ENCODE measurements around the gene ETV7.
"Not testable (repeated sequence)": the region's sequence is repeated elsewhere in the genome, so short reads cannot be mapped to it uniquely, and the experiment has no call there.

Gene ETV7

GRCh38 chr6:36414481-36414880 lies 27.0 kb upstream of the ETV7 start:
- no peaks in the 10 kb centered on the region for H3K4me1 ChIP-seq (ENCODE audit: control insufficient read depth, insufficient read depth, low read length)
- H3K27me3 ChIP-seq (ENCODE audit: control insufficient read depth, insufficient read depth, low read length): peaks cover 7% of the 10 kb centered on the region
- no peaks in the 10 kb centered on the region for H3K9me3 ChIP-seq (replicated peaks; ENCODE audit: low read length)
- H3K36me3 ChIP-seq (ENCODE audit: insufficient read depth, low read length): no peaks in the 10 kb centered on the region
- H3K4me3 ChIP-seq (ENCODE audit: low read length): no peak overlapping the region
- no peak overlapping the region for H3K4me2 ChIP-seq (ENCODE audit: low read length)
- H3K9ac ChIP-seq (ENCODE audit: low read depth, low read length): no peak overlapping the region

DNA sequence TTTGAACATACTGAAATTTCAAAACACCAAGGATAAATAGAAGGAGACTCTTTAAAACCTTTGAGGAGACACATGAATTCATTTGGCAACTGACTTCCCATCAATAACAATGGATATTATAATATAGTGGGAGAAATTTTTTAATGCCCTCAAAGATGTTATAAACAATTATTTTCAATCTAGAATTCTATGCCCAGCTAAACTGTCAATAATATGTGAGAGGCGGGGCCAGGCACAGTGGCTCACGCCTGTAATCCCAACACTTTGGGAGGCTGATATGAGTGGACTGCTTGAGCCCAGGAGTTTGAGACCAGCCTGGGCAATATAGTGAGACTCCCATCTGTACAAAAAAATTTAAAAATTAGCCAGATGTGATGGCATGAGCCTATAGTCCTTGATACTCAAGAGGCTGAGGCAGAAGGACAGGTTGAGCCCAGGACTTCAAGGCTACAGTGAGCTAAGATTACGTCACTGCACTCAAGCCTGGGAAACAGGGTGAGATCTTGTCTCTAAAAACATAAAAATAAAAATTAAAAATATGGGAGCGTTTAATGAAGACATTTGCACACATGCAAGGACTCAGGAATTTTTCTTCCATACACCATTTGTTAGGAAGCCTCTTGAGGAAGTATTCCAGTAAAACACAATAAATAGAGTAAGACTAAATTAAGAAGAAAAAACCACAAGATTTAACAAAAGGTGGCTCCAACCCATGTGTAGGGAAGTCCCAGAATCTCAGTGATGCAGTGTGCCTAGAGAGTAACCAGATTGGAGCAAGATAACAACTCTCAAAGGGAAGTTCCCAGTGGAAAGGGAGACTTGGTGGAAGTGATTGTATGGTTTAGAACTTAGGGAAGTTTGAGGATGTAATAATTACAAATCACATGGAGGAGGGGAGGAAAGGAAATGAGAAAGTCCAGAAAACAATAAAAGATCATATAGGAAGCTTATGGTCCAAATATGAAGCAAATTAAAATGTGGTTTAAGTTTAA lies 26.3 kb upstream of the ETV7 start:
- H3K4me1 ChIP-seq (ENCODE audit: control insufficient read depth, insufficient read depth, low read length): no peaks in the 10 kb centered on the region
- H3K4me3 ChIP-seq (ENCODE audit: low read length): no peak overlapping the region
- no peak overlapping the region for H3K4me2 ChIP-seq (ENCODE audit: low read length)
- no peaks in the 10 kb centered on the region for H3K36me3 ChIP-seq (ENCODE audit: insufficient read depth, low read length)
- H3K9ac ChIP-seq (ENCODE audit: low read depth, low read length): no peak overlapping the region
- H3K9me3 ChIP-seq (replicated peaks; ENCODE audit: low read length): no peaks in the 10 kb centered on the region
- peaks cover 14% of the 10 kb centered on the region for H3K27me3 ChIP-seq (ENCODE audit: control insufficient read depth, insufficient read depth, low read length)

GRCh38 chr6:36409718-36410117 lies 22.2 kb upstream of the ETV7 start:
- not testable (repeated sequence) for H3K36me3 ChIP-seq (ENCODE audit: insufficient read depth, low read length); H3K9ac ChIP-seq (ENCODE audit: low read depth, low read length); H3K4me1 ChIP-seq (ENCODE audit: control insufficient read depth, insufficient read depth, low read length); H3K9me3 ChIP-seq (replicated peaks; ENCODE audit: low read length); H3K4me3 ChIP-seq (ENCODE audit: low read length); H3K4me2 ChIP-seq (ENCODE audit: low read length)
- peaks cover 30% of the 10 kb centered on the region for H3K27me3 ChIP-seq (ENCODE audit: control insufficient read depth, insufficient read depth, low read length)

GRCh38 chr6:36404164-36404563 lies 16.7 kb upstream of the ETV7 start:
- H3K4me2 ChIP-seq (ENCODE audit: low read length): no peak overlapping the region
- no peak overlapping the region for H3K9ac ChIP-seq (ENCODE audit: low read depth, low read length)
- no peak overlapping the region for H3K4me3 ChIP-seq (ENCODE audit: low read length)
- peaks cover 41% of the 10 kb centered on the region for H3K27me3 ChIP-seq (ENCODE audit: control insufficient read depth, insufficient read depth, low read length)
- no peaks in the 10 kb centered on the region for H3K36me3 ChIP-seq (ENCODE audit: insufficient read depth, low read length)
- H3K4me1 ChIP-seq (ENCODE audit: control insufficient read depth, insufficient read depth, low read length): no peaks in the 10 kb centered on the region
- no peaks in the 10 kb centered on the region for H3K9me3 ChIP-seq (replicated peaks; ENCODE audit: low read length)

DNA sequence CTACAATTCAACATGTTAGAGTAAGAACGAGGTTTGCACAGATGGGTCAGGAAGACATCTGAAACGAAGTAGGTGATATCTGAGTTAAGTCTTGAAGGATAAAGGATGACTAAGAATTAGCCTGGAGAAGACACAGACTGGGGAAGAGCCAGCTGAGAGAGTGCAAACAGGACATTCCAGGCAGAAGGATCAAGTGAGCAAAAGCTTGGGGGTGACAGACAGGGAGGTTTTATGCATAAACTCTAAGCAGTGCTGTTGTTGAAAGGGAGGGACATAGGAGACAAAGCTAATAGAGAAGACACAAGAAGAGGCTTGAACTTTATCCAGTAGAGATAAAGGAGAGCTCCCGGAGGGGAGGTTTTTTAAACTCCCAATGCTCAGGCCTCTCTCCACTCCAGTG lies 15.0 kb upstream of the ETV7 start:
- no peak overlapping the region for H3K4me3 ChIP-seq (ENCODE audit: low read length)
- no peak overlapping the region for H3K9ac ChIP-seq (ENCODE audit: low read depth, low read length)
- no peaks in the 10 kb centered on the region for H3K4me1 ChIP-seq (ENCODE audit: control insufficient read depth, insufficient read depth, low read length)
- H3K36me3 ChIP-seq (ENCODE audit: insufficient read depth, low read length): no peaks in the 10 kb centered on the region
- no peak overlapping the region for H3K4me2 ChIP-seq (ENCODE audit: low read length)
- no peaks in the 10 kb centered on the region for H3K9me3 ChIP-seq (replicated peaks; ENCODE audit: low read length)
- peaks cover 40% of the 10 kb centered on the region for H3K27me3 ChIP-seq (ENCODE audit: control insufficient read depth, insufficient read depth, low read length)

DNA sequence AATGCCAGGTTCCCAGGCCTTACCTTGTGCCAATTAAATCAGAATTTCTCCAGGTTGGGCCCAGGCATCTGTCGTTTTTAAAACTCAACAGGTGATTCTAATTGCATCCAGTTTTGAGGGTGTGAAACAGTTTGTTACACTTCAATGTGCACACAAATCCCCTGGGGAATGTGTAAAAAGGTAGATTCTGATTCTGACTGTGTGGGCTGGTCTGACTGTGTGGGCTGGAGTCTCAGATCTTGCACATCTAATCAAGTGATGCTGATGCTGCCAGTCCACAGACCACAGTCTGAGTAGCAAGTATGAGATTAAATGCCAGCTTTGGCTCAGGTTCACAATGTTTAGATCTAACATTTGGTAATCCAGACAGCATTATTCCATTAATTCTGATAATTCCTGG lies 12.5 kb upstream of the ETV7 start:
- no peak overlapping the region for H3K4me2 ChIP-seq (ENCODE audit: low read length)
- no peak overlapping the region for H3K4me3 ChIP-seq (ENCODE audit: low read length)
- H3K9ac ChIP-seq (ENCODE audit: low read depth, low read length): no peak overlapping the region
- H3K9me3 ChIP-seq (replicated peaks; ENCODE audit: low read length): no peaks in the 10 kb centered on the region
- no peaks in the 10 kb centered on the region for H3K36me3 ChIP-seq (ENCODE audit: insufficient read depth, low read length)
- H3K27me3 ChIP-seq (ENCODE audit: control insufficient read depth, insufficient read depth, low read length): peaks cover 50% of the 10 kb centered on the region
- H3K4me1 ChIP-seq (ENCODE audit: control insufficient read depth, insufficient read depth, low read length): no peaks in the 10 kb centered on the region

DNA sequence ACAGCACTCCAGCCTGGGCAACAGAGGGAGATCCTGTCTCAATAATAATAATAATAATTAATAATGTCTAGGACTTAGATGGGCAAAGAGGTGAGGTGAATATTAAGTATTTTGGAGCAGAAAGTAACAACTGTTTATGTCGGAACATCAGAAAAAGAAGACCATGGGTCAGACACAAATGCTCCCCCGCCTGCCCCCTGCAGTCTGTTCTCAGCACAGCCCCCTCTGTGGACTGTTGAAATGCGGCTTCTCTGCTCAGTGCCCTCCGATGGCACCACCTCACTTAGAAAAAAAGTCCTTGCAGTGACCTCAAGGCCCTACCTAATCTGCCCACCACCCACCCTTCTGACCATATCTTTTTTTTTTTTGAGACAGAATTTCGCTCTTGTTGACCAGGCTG lies 5.2 kb upstream of the ETV7 start:
- no peak overlapping the region for H3K4me2 ChIP-seq (ENCODE audit: low read length)
- H3K27me3 ChIP-seq (ENCODE audit: control insufficient read depth, insufficient read depth, low read length): peaks cover 70% of the 10 kb centered on the region
- H3K9ac ChIP-seq (ENCODE audit: low read depth, low read length): no peak overlapping the region
- no peaks in the 10 kb centered on the region for H3K36me3 ChIP-seq (ENCODE audit: insufficient read depth, low read length)
- no peak overlapping the region for H3K4me3 ChIP-seq (ENCODE audit: low read length)
- H3K9me3 ChIP-seq (replicated peaks; ENCODE audit: low read length): no peaks in the 10 kb centered on the region
- H3K4me1 ChIP-seq (ENCODE audit: control insufficient read depth, insufficient read depth, low read length): no peaks in the 10 kb centered on the region

- no peak overlapping the region for H3K4me3 ChIP-seq (ENCODE audit: low read length)
- peaks cover 64% of the 10 kb centered on the region for H3K27me3 ChIP-seq (ENCODE audit: control insufficient read depth, insufficient read depth, low read length)
- peaks cover 12% of the 10 kb centered on the region for H3K4me1 ChIP-seq (ENCODE audit: control insufficient read depth, insufficient read depth, low read length)
Measured at GRCh38 chr6:36389353-36389752, 1.9 kb upstream of the ETV7 start.

GRCh38 chr6:36386495-36387439 lies 702 bp downstream of the ETV7 start:
- Histone ChIP-seq H3K4me2 (ENCODE audit: low read length) (peak overlapping the region; percentile 97), H3K4me3 (ENCODE audit: low read length) (peak overlapping the region; percentile 78), H3K9me3 (replicated peaks; ENCODE audit: low read length) (no peaks in the 10 kb centered on the region), H3K4me1 (ENCODE audit: control insufficient read depth, insufficient read depth, low read length) (peaks cover 12% of the 10 kb centered on the region), H3K36me3 (ENCODE audit: insufficient read depth, low read length) (no peaks in the 10 kb centered on the region), H3K27me3 (ENCODE audit: control insufficient read depth, insufficient read depth, low read length) (peaks cover 60% of the 10 kb centered on the region), H3K9ac (ENCODE audit: low read depth, low read length) (peak overlapping the region; percentile 70)

More at GRCh38 chr6:36389353-36389752, 1.9 kb upstream of the ETV7 start:
- Histone ChIP-seq H3K4me2 (ENCODE audit: low read length) (no peak overlapping the region), H3K9ac (ENCODE audit: low read depth, low read length) (no peak overlapping the region), H3K9me3 (replicated peaks; ENCODE audit: low read length) (no peaks in the 10 kb centered on the region), H3K36me3 (ENCODE audit: insufficient read depth, low read length) (no peaks in the 10 kb centered on the region)

GRCh38 chr6:36384095-36384494 lies 3.4 kb downstream of the ETV7 start:
- Histone ChIP-seq H3K27me3 (ENCODE audit: control insufficient read depth, insufficient read depth, low read length) (peaks cover 54% of the 10 kb centered on the region), H3K36me3 (ENCODE audit: insufficient read depth, low read length) (no peaks in the 10 kb centered on the region)

GRCh38 chr6:36383606-36384005 lies 3.9 kb downstream of the ETV7 start:
- H3K27me3 ChIP-seq (ENCODE audit: control insufficient read depth, insufficient read depth, low read length): peaks cover 55% of the 10 kb centered on the region
- H3K4me2 ChIP-seq (ENCODE audit: low read length): no peak overlapping the region
- no peak overlapping the region for H3K4me3 ChIP-seq (ENCODE audit: low read length)
- no peak overlapping the region for H3K9ac ChIP-seq (ENCODE audit: low read depth, low read length)
- no peaks in the 10 kb centered on the region for H3K36me3 ChIP-seq (ENCODE audit: insufficient read depth, low read length)
- no peaks in the 10 kb centered on the region for H3K9me3 ChIP-seq (replicated peaks; ENCODE audit: low read length)
- H3K4me1 ChIP-seq (ENCODE audit: control insufficient read depth, insufficient read depth, low read length): peaks cover 12% of the 10 kb centered on the region

More at GRCh38 chr6:36384095-36384494, 3.4 kb downstream of the ETV7 start:
- H3K9ac ChIP-seq (ENCODE audit: low read depth, low read length): no peak overlapping the region
- H3K9me3 ChIP-seq (replicated peaks; ENCODE audit: low read length): no peaks in the 10 kb centered on the region
- H3K4me2 ChIP-seq (ENCODE audit: low read length): no peak overlapping the region
- peaks cover 12% of the 10 kb centered on the region for H3K4me1 ChIP-seq (ENCODE audit: control insufficient read depth, insufficient read depth, low read length)
- no peak overlapping the region for H3K4me3 ChIP-seq (ENCODE audit: low read length)

Data from skeletal muscle satellite cell (primary cell).